Panc1 (cell line): ENCODE measurements around the gene LRRC70.

ENCODE experiments used
- CTCF ChIP-seq: fragments of 450-650 bp; IDR thresholded peaks from 2 replicates; pipeline ENCODE4 v1.5.1; 2017; ENCODE audit warnings: mild to moderate bottlenecking
- REST ChIP-seq, 2 experiments: IDR thresholded peaks; 2 replicates each; pipeline ENCODE4 v1.6.1; 2011 to 2012; ENCODE audit warnings: low read depth in 2 of 2, control low read depth in 1 of 2, low read length in 1 of 2, mild to moderate bottlenecking in 1 of 2, moderate library complexity in 1 of 2; ENCODE audit not compliant: insufficient read depth in 1 of 2
- SIN3A ChIP-seq: IDR thresholded peaks from 2 replicates; pipeline ENCODE4 v1.6.1; 2012; ENCODE audit warnings: low read depth, mild to moderate bottlenecking, low read length, moderate library complexity, borderline replicate concordance; ENCODE audit not compliant: insufficient read depth
- TCF7L2 ChIP-seq: IDR thresholded peaks from 2 replicates; pipeline ENCODE4 v1.6.1; 2011; ENCODE audit warnings: mild to moderate bottlenecking, low read depth, low read length, inconsistent platforms

- TF ChIP-seq CTCF (no peak), REST (IDR thresholded peaks at IDR 0.05; ENCODE audit: insufficient read depth in 1 of 2, low read depth in 2 of 2, low read length in 1 of 2) (no peak), SIN3A (no peak), TCF7L2 (no peak)
Observed at GRCh38 chr5:62572918-62573514, 5.6 kb upstream of the LRRC70 start.
